Embryonic facial prominence (tissue), 1 donor: ENCODE data around the gene MARCHF7.
"Not testable (repeated sequence)": the region's sequence is repeated elsewhere in the genome, so short reads cannot be mapped to it uniquely, and the experiment has no call there.

Source experiments
- DNase-seq: peaks from one replicate; pipeline ENCODE4 v3.0.0-alpha.2; 2016; ENCODE audit errors: extremely low spot score

Gene MARCHF7

DNA sequence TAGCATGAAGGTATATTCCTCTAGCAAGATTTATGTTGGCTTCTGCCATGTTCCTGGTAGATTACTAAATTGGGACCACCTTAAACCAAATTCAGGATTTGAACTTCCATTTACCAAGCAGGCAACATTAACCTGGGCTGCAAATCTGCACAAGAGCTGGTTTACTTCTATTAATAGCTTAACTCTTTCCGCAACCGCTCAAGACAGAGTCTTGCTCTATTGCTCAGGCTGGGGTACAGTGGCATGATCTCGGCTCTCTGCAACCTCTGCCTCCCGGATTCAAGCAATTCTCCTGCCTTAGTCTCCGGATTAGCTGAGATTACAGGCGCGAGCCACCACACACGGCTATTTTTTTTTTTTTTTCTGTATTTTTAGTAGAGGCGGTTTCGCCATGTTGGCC is 8.4 kb downstream of the MARCHF7 start:
- DNase-seq: no peak

DNA sequence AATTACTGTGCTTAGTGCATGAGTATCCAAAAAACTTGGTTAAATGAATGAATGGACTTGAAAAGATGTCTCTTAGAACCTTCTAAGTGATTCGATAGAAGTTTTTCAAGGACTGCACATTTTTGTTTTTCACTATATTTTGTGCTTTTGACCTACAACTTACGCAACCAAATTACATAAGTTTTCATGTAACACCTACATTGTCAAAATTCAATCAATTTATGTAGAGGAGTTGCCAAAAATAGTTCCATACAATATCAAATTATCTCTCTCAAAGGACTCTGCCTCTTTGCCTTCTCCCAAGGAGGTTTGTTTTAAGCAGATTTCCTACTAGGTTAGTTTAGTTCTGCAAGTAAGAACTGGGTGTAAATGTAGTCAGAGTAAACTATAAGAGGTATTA is 10.3 kb downstream of the MARCHF7 start:
- no peak for DNase-seq

DNA sequence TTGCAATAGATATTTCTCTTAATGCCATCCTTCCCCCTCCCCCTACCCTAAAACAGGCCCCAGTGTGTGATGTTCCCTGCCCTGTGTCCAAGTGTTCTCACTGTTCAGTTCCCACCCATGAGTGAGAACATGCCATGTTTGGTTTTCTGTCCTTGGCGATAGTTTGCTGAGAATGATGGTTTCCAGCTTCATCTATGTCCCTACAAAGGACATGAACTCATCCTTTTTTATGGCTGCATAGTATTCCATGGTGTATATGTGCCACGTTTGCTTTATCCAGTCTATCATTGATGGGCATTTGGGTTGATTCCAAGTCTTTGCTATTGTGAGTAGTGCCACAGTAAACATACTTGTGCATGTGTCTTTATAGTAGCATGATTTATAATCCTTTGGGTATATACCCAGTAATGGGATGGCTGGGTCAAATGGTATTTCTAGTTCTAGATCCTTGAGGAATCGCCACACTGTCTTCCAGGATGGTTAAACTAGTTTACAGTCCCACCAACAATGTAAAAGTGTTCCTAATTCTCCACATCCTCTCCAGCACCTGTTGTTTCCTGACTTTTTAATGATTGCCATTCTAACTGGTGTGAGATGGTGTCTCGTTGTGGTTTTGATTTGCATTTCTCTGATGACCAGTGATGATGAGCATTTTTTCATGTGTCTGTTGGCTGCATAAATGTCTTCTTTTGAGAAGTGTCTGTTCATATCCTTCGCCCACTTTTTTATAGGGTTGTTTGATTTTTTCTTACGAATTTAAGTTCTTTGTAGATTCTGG is 12.7 kb downstream of the MARCHF7 start:
- not testable (repeated sequence) for DNase-seq

DNA sequence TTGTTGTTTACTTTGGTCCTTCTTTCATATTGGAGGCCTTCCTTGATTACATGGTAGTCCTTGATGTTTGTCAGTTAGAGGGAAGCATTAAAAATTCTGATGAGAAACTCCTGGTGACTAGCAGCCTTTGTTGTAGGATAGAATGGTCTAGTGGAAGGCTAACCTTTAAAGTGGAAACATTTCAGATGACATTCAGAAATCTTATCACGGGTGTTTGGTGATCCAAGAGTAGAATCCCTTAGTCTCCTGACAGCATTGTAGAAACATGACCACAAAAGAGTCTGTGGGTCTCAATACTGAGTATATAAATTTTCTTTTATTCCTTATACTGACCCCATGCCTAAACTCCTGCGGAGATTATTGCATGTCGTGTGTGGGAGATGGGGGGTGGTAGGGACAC is 13.4 kb downstream of the MARCHF7 start:
- no peak for DNase-seq

DNA sequence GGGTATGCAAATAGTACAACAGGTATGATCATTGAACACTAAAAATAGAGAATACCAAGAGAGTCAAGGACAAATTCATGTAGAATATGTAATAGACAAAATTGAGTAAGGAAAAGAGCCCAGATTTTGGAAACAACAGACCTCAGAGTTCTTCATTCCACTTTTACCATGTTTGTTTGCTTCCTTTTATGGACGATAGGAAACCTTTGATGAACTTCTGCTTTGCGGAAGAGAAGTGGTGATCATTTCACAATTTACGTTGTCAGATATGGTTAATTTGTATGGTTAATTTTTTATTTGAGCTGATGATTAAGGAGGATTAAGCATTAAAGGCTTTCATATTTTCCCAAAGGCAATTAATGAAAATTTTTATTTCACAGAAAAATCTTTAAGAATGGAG is 16.3 kb downstream of the MARCHF7 start:
- DNase-seq: no peak

DNA sequence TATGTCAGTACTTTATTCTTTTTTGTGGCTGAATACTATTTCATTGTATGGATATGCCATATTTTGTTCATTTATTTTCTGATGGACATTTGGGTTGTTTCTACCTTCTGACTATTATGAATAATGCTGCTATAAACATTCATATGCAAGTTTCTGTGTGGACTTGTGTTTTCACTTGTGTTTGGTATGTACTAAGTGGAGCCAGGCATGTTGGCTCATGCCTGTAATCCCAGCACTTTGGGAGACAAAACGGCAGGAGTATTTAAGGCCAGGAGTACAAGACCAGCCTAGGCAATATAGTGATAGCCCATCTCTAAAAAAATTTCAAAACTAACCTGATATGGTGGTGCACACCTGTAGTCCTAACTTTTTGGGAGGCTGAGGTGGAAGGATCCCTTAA is 23.3 kb downstream of the MARCHF7 start:
- DNase-seq: no peak

DNA sequence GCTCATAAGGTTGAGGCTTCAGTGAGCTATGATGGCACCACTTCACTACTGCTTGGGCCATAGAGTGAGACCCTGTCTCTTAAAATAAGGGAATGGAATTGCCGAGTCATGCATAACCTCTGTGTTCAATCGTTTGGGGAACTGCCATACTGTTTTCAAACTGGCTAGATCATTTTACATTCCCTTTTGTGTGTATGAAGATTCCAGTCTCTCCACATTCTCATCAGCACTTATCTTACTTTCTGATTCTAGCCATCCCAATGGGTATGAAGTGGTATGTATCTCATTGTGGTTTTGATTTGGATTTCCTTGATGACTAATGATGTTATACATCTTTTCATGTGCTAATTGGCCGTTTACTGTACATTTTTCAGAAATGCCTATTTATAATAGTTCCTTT is 23.7 kb downstream of the MARCHF7 start:
- DNase-seq: no peak

DNA sequence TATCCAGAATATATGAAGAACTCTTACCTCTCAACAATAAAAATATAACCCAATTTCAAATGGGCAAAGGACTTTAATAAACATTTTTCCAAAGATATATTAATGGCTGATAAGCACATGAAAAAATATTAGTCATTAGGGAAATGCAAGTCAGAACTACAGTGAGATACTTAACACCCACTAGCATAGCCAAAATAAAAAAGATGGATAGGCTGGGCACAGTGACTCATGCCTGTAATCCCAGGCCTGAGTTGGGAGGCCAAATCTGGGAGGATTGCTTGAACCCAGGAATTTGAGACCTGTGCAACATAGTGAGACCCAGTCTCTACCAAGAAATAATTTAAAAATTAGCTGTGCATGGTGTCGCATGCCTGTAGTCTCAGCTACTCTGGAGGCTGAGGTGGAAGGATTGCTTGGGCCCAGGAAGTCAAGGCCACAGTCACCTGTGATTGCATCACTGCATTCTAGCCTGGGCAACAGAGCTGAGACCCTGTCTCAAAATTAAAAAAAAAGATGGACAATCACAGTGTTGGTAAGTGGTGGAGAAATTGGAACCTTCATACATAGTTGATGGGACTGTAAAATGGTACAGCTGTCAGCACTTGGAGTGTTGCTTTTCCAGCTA is 25.1 kb downstream of the MARCHF7 start:
- DNase-seq: no peak

DNA sequence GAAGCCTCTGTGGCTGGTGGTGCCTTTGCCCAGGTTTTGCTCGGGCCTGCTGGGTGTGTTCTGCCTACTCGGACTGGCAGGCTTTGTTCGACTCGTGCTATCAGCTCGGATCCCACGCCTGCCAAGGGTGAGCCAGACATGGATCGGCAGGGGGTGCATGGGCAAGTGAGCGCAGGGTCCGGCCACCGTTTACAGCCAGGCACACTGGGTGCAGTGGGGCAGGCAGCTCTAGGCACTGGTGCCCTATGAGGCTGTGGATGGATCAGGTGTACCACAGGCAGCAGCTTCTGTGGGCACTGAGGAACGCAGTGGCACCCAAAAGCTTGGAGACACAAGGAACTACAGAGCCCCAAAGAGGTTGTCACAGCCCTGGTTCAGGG is 25.6 kb downstream of the MARCHF7 start:
- no peak for DNase-seq

DNA sequence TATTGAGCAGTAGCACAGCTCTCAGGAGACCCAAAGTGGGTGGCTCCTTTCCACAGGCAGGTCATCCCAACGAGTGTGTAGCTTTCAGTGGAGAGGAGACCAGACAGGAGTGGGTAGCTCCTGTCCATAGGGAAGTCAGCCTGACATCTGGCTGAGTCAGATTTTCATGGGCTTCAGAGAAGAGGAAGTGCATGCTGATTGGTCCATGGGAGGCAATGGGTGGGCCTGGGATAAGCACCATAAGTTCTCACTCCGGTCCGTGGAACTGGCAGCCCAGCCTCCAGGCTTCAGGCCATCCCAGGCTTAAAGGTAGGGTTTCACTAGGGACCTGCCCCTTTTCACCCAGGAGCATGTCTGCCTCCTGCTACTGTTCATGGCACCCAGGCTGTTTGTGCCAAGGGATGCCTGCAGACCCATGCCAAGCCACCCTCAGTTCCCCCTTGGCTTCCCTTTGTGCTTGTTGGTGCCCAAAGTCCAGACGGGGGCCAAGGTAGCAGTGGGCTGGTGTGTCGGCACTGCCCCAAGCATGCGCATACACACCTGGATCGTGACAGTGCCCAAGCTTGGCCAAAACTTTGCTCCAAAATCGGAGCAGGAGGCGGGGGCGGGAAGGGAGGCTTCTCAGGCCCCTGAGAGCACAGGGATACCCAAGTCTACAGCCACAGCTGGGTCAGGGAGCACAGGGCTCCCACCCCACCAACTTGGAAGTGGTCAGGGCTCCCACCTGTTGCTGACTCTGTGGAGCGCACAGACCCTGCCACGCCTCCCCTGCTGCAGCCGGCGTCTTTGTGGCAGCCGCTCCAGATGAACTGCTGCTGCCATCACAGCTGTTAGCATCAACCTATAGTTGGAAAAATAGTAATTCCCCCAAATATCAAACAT is 26.4 kb downstream of the MARCHF7 start:
- DNase-seq: no peak

DNA sequence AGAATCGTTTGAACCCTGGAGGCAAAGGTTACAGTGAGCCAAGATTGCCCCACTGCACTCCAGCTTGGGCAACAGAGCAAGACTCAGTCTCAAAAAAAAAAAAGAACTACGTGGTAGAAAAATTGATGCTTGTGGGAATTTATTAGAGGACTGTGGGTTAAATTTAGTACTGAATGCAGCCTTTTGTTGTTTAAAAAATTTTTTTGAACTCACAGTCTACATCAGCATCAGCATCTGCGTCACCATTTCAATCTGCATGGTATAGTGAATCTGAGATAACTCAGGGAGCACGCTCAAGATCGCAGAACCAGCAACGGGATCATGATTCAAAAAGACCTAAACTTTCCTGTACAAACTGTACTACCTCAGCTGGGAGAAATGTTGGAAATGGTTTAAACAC is 30.5 kb downstream of the MARCHF7 start:
- DNase-seq: no peak

DNA sequence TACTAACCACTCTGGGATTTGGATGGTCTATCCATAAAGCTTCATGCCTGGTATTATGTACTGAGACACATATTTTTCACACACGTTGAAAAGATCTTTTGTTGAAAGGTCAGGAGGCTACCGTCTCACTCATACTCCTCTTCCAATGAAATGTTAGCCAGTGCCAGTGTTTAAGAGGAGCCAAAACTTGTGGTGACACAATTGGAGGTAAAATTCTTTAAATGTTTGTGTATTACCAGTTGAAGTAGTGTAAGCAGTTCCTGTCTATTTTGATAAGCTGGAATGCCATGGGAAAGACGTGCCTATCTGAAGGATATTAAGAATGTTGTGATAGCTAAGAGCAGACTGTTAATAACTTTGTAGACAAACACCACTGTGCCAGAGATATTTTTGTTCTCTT is 32.1 kb downstream of the MARCHF7 start:
- DNase-seq: no peak

DNA sequence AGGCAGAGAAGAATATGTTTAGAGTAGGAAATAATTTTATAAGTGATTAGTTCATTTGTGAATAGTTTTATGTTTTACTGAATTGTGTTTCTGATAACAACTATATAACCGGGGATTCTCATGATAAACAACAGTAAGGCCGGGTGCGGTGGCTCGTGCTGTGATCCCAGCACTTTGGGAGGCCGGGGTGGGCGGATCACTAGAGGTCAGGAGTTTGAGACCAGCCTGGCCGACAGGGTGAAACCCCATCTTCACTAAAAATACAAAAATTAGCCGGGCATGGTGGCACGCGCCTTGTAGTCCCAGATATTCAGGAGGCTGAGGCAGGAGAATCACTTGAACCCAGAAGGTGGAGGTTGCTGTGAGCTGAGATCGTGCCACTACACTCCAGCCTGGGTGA is 32.9 kb downstream of the MARCHF7 start:
- DNase-seq: not testable (repeated sequence)

DNA sequence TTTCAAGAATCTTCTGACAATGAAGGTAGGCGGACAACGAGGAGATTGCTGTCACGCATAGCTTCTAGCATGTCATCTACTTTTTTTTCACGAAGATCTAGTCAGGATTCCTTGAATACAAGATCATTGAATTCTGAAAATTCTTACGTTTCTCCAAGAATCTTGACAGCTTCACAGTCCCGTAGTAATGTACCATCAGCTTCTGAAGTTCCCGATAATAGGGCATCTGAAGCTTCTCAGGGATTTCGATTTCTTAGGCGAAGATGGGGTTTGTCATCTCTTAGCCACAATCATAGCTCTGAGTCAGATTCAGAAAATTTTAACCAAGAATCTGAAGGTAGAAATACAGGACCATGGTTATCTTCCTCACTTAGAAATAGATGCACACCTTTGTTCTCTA is 35.8 kb downstream of the MARCHF7 start:
- DNase-seq: no peak

DNA sequence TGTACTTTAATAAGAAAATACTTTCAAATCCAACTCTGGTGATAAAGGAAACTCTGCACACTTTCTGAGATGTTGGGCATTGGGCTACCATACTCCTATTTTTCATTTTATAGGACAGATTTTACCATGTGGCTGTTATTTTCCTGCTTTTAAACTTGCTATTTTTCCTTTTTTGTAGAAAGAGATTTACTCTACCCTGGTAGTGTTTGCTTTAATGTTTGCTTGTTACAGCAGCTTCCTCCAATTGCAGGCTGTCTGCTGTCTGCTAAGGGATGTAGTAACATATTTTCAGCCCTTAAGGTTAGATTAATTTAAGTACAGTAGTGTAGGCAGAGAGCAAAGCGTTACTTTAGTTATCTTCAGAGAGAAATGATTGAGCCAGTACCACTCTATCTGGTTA is 38.6 kb downstream of the MARCHF7 start:
- no peak for DNase-seq

DNA sequence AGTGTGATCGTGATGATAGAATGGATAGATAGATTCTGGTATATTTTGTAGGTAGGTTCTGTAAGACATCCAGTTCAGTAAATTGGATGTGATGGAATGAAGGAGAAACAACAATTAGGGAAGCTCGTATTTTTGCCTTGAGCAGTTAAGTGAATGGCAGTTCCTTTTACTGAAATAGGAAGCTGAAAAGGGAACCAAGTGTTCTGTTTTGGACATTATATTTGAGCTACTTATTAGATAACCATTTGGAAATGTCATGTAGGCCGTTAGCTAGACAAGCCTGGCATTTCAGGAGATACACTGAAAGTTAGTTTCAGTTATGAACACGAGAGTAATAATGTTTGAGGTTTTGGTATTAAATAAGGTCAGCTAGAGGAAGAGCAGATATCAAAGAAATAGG is 41.5 kb downstream of the MARCHF7 start:
- no peak for DNase-seq

DNA sequence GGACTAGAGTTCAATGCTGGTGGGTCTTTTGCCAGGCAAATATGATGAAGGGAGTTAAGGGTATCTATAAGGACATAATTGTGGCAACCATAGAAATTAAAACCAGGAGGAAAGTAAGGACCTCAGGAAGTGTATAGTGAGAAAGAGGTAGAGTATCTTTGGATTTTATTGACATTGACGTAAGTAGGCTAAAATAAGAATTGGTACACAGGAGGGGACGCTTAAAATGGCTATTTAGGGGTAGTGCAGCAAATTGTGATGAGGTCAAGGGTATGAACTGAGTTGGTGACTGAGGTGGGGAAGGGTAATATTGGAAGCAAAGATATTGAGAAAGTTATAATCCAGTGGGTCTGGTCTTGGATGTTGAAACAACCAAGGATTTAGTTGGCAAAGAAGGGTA is 42.7 kb downstream of the MARCHF7 start:
- no peak for DNase-seq

DNA sequence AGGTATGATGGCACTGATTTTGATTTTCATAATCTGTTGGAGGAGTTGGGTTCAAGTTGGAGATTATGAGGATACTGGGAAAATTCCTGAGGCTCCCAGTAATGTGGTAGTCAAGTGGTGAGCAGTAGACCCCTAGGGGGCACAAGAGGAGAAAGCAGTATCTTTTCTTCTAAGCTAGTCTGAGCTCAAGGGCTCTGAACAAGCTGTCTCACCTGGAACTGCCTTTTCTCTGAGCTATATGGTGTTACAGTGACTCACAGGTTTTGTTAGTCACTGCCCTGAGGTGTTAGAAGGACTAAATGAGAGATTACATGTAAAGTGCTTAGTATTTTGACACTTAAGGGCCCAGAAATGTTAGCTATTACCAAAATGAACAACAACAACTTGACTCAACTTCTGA is 43.5 kb downstream of the MARCHF7 start:
- no peak for DNase-seq

DNA sequence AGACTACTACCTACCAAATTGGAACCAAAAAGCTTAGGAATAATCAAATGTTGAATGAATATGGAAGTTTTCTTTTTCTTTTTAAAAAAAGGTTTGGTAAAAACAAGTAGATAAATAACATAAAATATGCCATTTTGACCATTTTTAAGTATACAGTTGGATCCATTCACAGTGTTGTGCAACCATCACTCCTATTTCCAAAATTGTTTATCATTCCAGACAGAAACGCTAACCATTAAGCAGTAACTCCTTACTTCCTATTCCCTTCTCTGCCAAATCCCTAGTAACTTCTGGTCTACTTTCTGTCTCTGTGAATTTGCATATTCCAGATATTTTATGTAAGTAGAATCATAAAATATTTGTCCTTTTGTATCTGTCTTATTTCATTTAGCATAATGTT is 45.9 kb downstream of the MARCHF7 start:
- no peak for DNase-seq

DNA sequence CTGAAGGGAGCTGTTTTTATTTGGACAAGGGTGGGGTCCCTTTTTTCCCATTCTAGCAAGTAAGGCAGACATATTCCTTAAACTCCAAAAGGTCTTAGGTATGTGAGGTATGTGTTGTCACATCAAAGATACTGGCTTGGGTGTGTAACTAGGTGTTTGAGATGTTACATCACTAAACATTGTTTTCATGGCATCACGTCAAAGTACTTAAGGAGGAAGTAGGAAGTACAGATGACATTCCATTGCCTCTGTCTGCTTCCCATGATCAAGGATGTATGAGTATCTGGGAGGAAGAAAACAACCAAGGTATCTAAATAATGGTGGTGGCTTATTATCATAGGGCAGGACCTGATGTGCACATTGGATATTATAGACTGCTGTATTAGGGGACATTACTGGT is 46.4 kb downstream of the MARCHF7 start:
- no peak for DNase-seq

DNA sequence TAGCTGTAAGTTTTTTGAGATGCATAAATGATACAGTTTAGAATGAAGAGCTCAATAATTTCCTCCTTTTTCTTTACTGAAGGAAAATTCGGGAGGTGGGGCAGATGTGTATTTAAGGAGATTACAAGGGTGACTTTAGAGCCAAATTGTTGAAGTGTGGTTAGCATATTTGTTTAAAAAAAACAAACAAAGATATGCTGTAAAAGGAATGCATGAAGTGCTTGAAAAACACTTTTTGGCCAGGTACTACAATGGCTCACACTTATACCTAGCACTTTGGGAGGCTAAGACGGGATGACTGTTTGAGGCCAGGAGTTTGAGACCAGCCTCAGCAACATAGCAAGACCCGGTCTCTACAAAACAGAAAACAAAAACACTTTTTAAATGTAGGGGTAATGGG is 47.3 kb downstream of the MARCHF7 start:
- DNase-seq: no peak

DNA sequence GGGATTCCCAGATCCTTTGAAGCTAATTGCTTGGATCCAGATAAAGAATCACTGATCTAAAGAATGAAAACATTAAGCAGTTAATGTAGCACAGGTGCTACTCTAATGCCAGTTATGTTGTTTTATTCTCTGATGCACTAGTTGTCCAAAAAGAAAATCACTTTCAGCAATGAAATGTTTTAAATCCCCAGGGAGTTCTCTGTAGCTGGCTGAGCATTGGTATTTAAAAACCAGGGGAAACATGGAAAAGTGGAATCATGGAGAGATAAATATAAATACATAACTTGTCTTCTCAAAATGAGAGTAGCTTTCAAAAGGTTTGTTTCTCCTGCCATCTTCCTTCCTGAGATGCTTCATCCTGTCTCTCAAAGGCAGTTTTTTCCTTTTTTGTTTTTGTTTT is 48.0 kb downstream of the MARCHF7 start:
- DNase-seq: no peak

DNA sequence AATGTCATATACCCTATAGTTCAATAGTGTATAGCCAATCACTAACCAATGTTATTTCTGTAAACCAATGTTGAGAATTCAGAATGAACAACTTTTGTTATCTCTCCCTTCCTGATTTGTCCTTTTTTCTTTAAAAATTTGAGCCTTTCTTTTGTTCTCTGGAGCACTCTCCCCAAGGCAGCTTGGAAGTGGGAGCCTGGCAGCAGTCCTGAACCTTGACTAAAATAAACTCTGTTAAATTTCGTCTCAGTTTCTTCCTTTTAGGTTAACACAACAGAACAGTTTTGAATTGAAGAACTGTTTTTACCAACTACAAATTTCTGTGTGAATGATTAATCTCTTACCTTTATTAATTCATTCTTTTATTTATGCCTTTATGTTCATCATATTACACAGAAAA is 49.8 kb downstream of the MARCHF7 start:
- DNase-seq: no peak
